ENCODE results near the gene STXBP1. TPM values are rescaled to one million over a fixed set of nuclear protein-coding genes. Genes with fewer than 3 reads are reported as not detected.

Gene STXBP1
- total and polyA plus RNA-seq, 3 experiments from 2014 or later = 8.2 to 15.2 (median 14.5) TPM

- no peaks in the 10 kb centered on the region for H3K9me3 Mint-ChIP-seq
- peaks cover 21 to 24% (median 21%) of the 10 kb centered on the region in 3 donors for H3K4me1 Mint-ChIP-seq
- CTCF ChIA-PET = no interaction called here
- POLR2A ChIA-PET = no interaction called here
- peaks cover 0 to 1% (median 0%) of the 10 kb centered on the region in 3 donors for H3K36me3 Mint-ChIP-seq
- peaks cover 0 to 2% of the 10 kb centered on the region in 2 donors for H3K27me3 Mint-ChIP-seq
- Histone ChIP-seq H3K4me3 (ENCODE audit: low read length) (no peak overlapping the region), H3K9me3 (ENCODE audit: low read length) (no peaks in the 10 kb centered on the region), H3K27me3 (ENCODE audit: insufficient read depth, low read length, poor library complexity, severe bottlenecking) (no peaks in the 10 kb centered on the region), H3K36me3 (ENCODE audit: insufficient read depth, low read length) (no peaks in the 10 kb centered on the region), H3K4me1 (ENCODE audit: insufficient read depth, low read length) (peaks cover 14% of the 10 kb centered on the region), H3K27ac (ENCODE audit: low read depth, low read length) (no peak overlapping the region)
- no peak overlapping the region for H3K4me3 Mint-ChIP-seq
- no peak for DNase-seq
- peak overlapping the region in 1 of 8 donors; percentile 82 for H3K27ac Mint-ChIP-seq
Observed at GRCh38 chr9:127703289-127703946, 91.3 kb downstream of the STXBP1 start.

- CTCF ChIA-PET = interaction anchor here (1.0 to 2.2 kb wide), 2 partner anchors 27 to 29 kb away, joined by 3 to 12 read pairs; partner anchors contain the start of gene TOR2A
- H3K27ac Mint-ChIP-seq = no peak overlapping the region
- POLR2A ChIA-PET = interaction anchor here (0.6 kb wide), 1 partner anchor 164 kb away, joined by 6 read pairs; no protein-coding TSS in a partner anchor
Observed at GRCh38 chr9:127705577-127706379, 93.7 kb downstream of the STXBP1 start.

GRCh38 chr9:127706836-127707241, 94.8 kb downstream of the STXBP1 start, which contains the start of gene CFAP157:
Gene CFAP157, plus strand, starts transcription at chr9:127706988. Its CDS starts 44 bp downstream, at chr9:127707032.
- no peaks in the 10 kb centered on the region for H3K27me3 ChIP-seq (ENCODE audit: insufficient read depth, low read length, poor library complexity, severe bottlenecking)
- ChIA-PET CTCF (interaction anchor here (3.8 kb wide), 1 partner anchor 28 kb away, joined by 28 read pairs; the partner anchor contains the start of gene TOR2A), POLR2A (interaction anchor here (1.1 kb wide), 1 partner anchor 28 kb away, joined by 4 read pairs; the partner anchor contains the start of gene TOR2A)
- H3K27ac ChIP-seq (ENCODE audit: low read depth, low read length) = no peak within 1 kb of the TSS
- Mint-ChIP-seq H3K4me1 (peaks cover 23 to 29% (median 25%) of the 10 kb centered on the region in 3 donors), H3K27me3 (peaks cover 0 to 3% of the 10 kb centered on the region in 2 donors), H3K9me3 (no peaks in the 10 kb centered on the region), H3K4me3 (peak within 1 kb of the TSS in 1 of 7 donors; percentile 40), H3K36me3 (no peaks in the 10 kb centered on the region), H3K27ac (peak within 1 kb of the TSS in 6 of 8 donors; percentile 19 to 62 (median 42))
- DNase-seq = no peak
- H3K36me3 ChIP-seq (ENCODE audit: insufficient read depth, low read length) = no peaks in the 10 kb centered on the region
- peaks cover 13% of the 10 kb centered on the region for H3K4me1 ChIP-seq (ENCODE audit: insufficient read depth, low read length)
- no peaks in the 10 kb centered on the region for H3K9me3 ChIP-seq (ENCODE audit: low read length)
- no peak within 1 kb of the TSS for H3K4me3 ChIP-seq (ENCODE audit: low read length)

More at GRCh38 chr9:127705577-127706379, 93.7 kb downstream of the STXBP1 start:
- H3K4me3 ChIP-seq (ENCODE audit: low read length) = no peak overlapping the region
- peaks cover 14 to 19% (median 19%) of the 10 kb centered on the region in 3 donors for H3K4me1 Mint-ChIP-seq
- H3K27me3 Mint-ChIP-seq = peaks cover 0 to 3% of the 10 kb centered on the region in 2 donors
- DNase-seq = peak in 1 of 5 donors; percentile 39
- no peaks in the 10 kb centered on the region for H3K27me3 ChIP-seq (ENCODE audit: insufficient read depth, low read length, poor library complexity, severe bottlenecking)
- H3K4me1 ChIP-seq (ENCODE audit: insufficient read depth, low read length) = peaks cover 4% of the 10 kb centered on the region
- H3K36me3 Mint-ChIP-seq = no peaks in the 10 kb centered on the region
- H3K36me3 ChIP-seq (ENCODE audit: insufficient read depth, low read length) = no peaks in the 10 kb centered on the region
- no peaks in the 10 kb centered on the region for H3K9me3 Mint-ChIP-seq
- H3K27ac ChIP-seq (ENCODE audit: low read depth, low read length) = no peak overlapping the region
- no peak overlapping the region for H3K4me3 Mint-ChIP-seq
- H3K9me3 ChIP-seq (ENCODE audit: low read length) = no peaks in the 10 kb centered on the region

GRCh38 chr9:127707766-127708165, 95.7 kb downstream of the STXBP1 start:
- POLR2A ChIA-PET = interaction anchor here (1.1 kb wide), 1 partner anchor 27 kb away, joined by 4 read pairs; the partner anchor contains the start of gene TOR2A
- CTCF ChIA-PET = interaction anchor here (1.1 to 3.8 kb wide), 2 partner anchors 27 to 163 kb away, joined by 4 to 28 read pairs; partner anchors contain the start of gene TOR2A
- peaks cover 23 to 29% (median 28%) of the 10 kb centered on the region in 3 donors for H3K4me1 Mint-ChIP-seq
- H3K4me3 ChIP-seq (ENCODE audit: low read length) = no peak overlapping the region
- H3K36me3 ChIP-seq (ENCODE audit: insufficient read depth, low read length) = no peaks in the 10 kb centered on the region
- no peaks in the 10 kb centered on the region for H3K9me3 Mint-ChIP-seq
- H3K27ac Mint-ChIP-seq = peak overlapping the region in 6 of 8 donors; percentile 19 to 62 (median 42)
- H3K36me3 Mint-ChIP-seq = no peaks in the 10 kb centered on the region
- peak overlapping the region in 1 of 7 donors; percentile 40 for H3K4me3 Mint-ChIP-seq
- no peaks in the 10 kb centered on the region for H3K9me3 ChIP-seq (ENCODE audit: low read length)
- DNase-seq = peak in 4 of 5 donors; percentile 33 to 73 (median 50)
- peaks cover 13% of the 10 kb centered on the region for H3K4me1 ChIP-seq (ENCODE audit: insufficient read depth, low read length)
- H3K27me3 ChIP-seq (ENCODE audit: insufficient read depth, low read length, poor library complexity, severe bottlenecking) = no peaks in the 10 kb centered on the region
- H3K27ac ChIP-seq (ENCODE audit: low read depth, low read length) = no peak overlapping the region
- peaks cover 0 to 3% of the 10 kb centered on the region in 2 donors for H3K27me3 Mint-ChIP-seq

- H3K27ac ChIP-seq (ENCODE audit: low read depth, low read length) = no peak overlapping the region
- Mint-ChIP-seq H3K4me3 (peak overlapping the region in 1 of 7 donors; percentile 52), H3K4me1 (peaks cover 23 to 34% (median 32%) of the 10 kb centered on the region in 3 donors), H3K27ac (peak overlapping the region in 1 of 8 donors; percentile 79), H3K36me3 (no peaks in the 10 kb centered on the region), H3K9me3 (no peaks in the 10 kb centered on the region), H3K27me3 (peaks cover 0 to 3% of the 10 kb centered on the region in 2 donors)
- no peaks in the 10 kb centered on the region for H3K9me3 ChIP-seq (ENCODE audit: low read length)
- peak in 1 of 5 donors; percentile 39 for DNase-seq
- CTCF ChIA-PET = interaction anchor here (1.0 to 3.8 kb wide), 2 partner anchors 26 to 39 kb away, joined by 3 to 28 read pairs; partner anchors contain the start of gene TOR2A
- H3K27me3 ChIP-seq (ENCODE audit: insufficient read depth, low read length, poor library complexity, severe bottlenecking) = no peaks in the 10 kb centered on the region
- peaks cover 14% of the 10 kb centered on the region for H3K4me1 ChIP-seq (ENCODE audit: insufficient read depth, low read length)
- H3K36me3 ChIP-seq (ENCODE audit: insufficient read depth, low read length) = no peaks in the 10 kb centered on the region
- POLR2A ChIA-PET = no interaction called here
- no peak overlapping the region for H3K4me3 ChIP-seq (ENCODE audit: low read length)
Observed at GRCh38 chr9:127708952-127709587, 97.0 kb downstream of the STXBP1 start.

- no peak for DNase-seq
- H3K4me3 Mint-ChIP-seq = peak overlapping the region in 3 of 7 donors; percentile 49 to 58 (median 52)
- no peak overlapping the region for H3K27ac ChIP-seq (ENCODE audit: low read depth, low read length)
- peaks cover 19% of the 10 kb centered on the region for H3K4me1 ChIP-seq (ENCODE audit: insufficient read depth, low read length)
- H3K9me3 ChIP-seq (ENCODE audit: low read length) = no peaks in the 10 kb centered on the region
- H3K27me3 ChIP-seq (ENCODE audit: insufficient read depth, low read length, poor library complexity, severe bottlenecking) = no peaks in the 10 kb centered on the region
- no peaks in the 10 kb centered on the region for H3K9me3 Mint-ChIP-seq
- ChIA-PET POLR2A (no interaction called here), CTCF (interaction anchor here (1.2 to 3.8 kb wide), 2 partner anchors 19 to 25 kb away, joined by 3 to 28 read pairs; partner anchors contain the start of gene TOR2A)
- H3K36me3 Mint-ChIP-seq = peaks cover 0 to 2% (median 0%) of the 10 kb centered on the region in 3 donors
- peaks cover 30 to 43% (median 36%) of the 10 kb centered on the region in 3 donors for H3K4me1 Mint-ChIP-seq
- no peak overlapping the region for H3K4me3 ChIP-seq (ENCODE audit: low read length)
- peak overlapping the region in 4 of 8 donors; percentile 33 to 85 (median 76) for H3K27ac Mint-ChIP-seq
- no peaks in the 10 kb centered on the region for H3K36me3 ChIP-seq (ENCODE audit: insufficient read depth, low read length)
- H3K27me3 Mint-ChIP-seq = peaks cover 0 to 3% of the 10 kb centered on the region in 2 donors
Observed at GRCh38 chr9:127710204-127710783, 98.2 kb downstream of the STXBP1 start.

GRCh38 chr9:127711226-127711701, 99.2 kb downstream of the STXBP1 start:
- Histone ChIP-seq H3K9me3 (ENCODE audit: low read length) (no peaks in the 10 kb centered on the region), H3K4me3 (ENCODE audit: low read length) (no peak overlapping the region), H3K36me3 (ENCODE audit: insufficient read depth, low read length) (no peaks in the 10 kb centered on the region), H3K4me1 (ENCODE audit: insufficient read depth, low read length) (peaks cover 23% of the 10 kb centered on the region), H3K27me3 (ENCODE audit: insufficient read depth, low read length, poor library complexity, severe bottlenecking) (no peaks in the 10 kb centered on the region), H3K27ac (ENCODE audit: low read depth, low read length) (no peak overlapping the region)
- Mint-ChIP-seq H3K4me1 (peaks cover 40 to 52% (median 43%) of the 10 kb centered on the region in 3 donors), H3K27ac (peak overlapping the region in 5 of 8 donors; percentile 35 to 95 (median 47)), H3K27me3 (peaks cover 0 to 5% of the 10 kb centered on the region in 2 donors), H3K9me3 (no peaks in the 10 kb centered on the region), H3K36me3 (peaks cover 0 to 7% (median 1%) of the 10 kb centered on the region in 3 donors), H3K4me3 (peak overlapping the region; percentile 26 to 79 (median 44))
- POLR2A ChIA-PET = no interaction called here
- no peak for DNase-seq
- CTCF ChIA-PET = interaction anchor here (1.2 to 2.3 kb wide), 2 partner anchors 18 to 23 kb away, joined by 3 to 12 read pairs; partner anchors contain the start of gene TOR2A

Measured in CD8-positive, alpha-beta memory T cell (primary cell).